DOHH2 (cell line): Measurements from ENCODE around the gene WDR89.

Experiments used
- H3F3A ChIP-seq: fragments of 200-600 bp; sonication (generic), shearing (Covaris generic); 2 replicates; pipeline ENCODE4 v1.6.0; 2016; ENCODE audit warnings: antibody characterized with exemption, mild to moderate bottlenecking; ENCODE audit not compliant: control insufficient read depth, insufficient read depth
- H3K27ac ChIP-seq: fragments of 200-600 bp; sonication (generic); 2 replicates; pipeline ENCODE4 v1.5.1; 2014; ENCODE audit warnings: low read depth, mild to moderate bottlenecking, low read length, moderate library complexity
- H3K27me3 ChIP-seq: fragments of 200-600 bp; sonication (generic); 2 replicates; pipeline ENCODE4 v1.6.1; 2014; ENCODE audit warnings: mild to moderate bottlenecking, low read length, mixed read lengths; ENCODE audit not compliant: control insufficient read depth
- H3K36me3 ChIP-seq: fragments of 200-600 bp; sonication (generic); 2 replicates; pipeline ENCODE4 v1.6.1; 2014; ENCODE audit warnings: mild to moderate bottlenecking, low read length, moderate library complexity, mixed read lengths; ENCODE audit not compliant: control insufficient read depth
- H3K4me1 ChIP-seq: fragments of 200-600 bp; sonication (generic); 2 replicates; pipeline ENCODE4 v1.6.1; 2014; ENCODE audit warnings: mild to moderate bottlenecking, low read length, mixed read lengths; ENCODE audit not compliant: control insufficient read depth
- H3K4me2 ChIP-seq: fragments of 200-600 bp; sonication (generic); 2 replicates; pipeline ENCODE4 v1.6.0; 2014; ENCODE audit warnings: mild to moderate bottlenecking, low read length, moderate library complexity
- H3K4me3 ChIP-seq: fragments of 200-600 bp; sonication (generic); 2 replicates; pipeline ENCODE4 v1.5.1; 2014; ENCODE audit warnings: mild to moderate bottlenecking, low read length, mixed read lengths
- H3K79me2 ChIP-seq: fragments of 200-600 bp; sonication (generic); 2 replicates; pipeline ENCODE4 v1.6.1; 2014; ENCODE audit warnings: mild to moderate bottlenecking, low read length, mixed read lengths; ENCODE audit not compliant: control insufficient read depth
- H3K9me2 ChIP-seq: fragments of 200-600 bp; sonication (generic); replicated peaks from 2 replicates; pipeline ENCODE4 v1.6.1; 2014; ENCODE audit warnings: mild to moderate bottlenecking, low read length, mixed read lengths; ENCODE audit not compliant: control insufficient read depth
- H3K9me3 ChIP-seq: fragments of 200-600 bp; sonication (generic); 2 replicates; pipeline ENCODE4 v1.6.1; 2014; ENCODE audit warnings: antibody characterized with exemption, low read length, mixed read lengths; ENCODE audit not compliant: control insufficient read depth, insufficient read depth
- H4K20me1 ChIP-seq: fragments of 200-600 bp; sonication (generic); 2 replicates; pipeline ENCODE4 v1.6.0; 2014; ENCODE audit warnings: low read depth, mild to moderate bottlenecking, antibody characterized with exemption, low read length, moderate library complexity; ENCODE audit not compliant: control insufficient read depth, insufficient read depth
- CTCF ChIP-seq: fragments of 200-600 bp; sonication (generic); IDR thresholded peaks from one replicate; pipeline ENCODE4 v1.5.1; 2014; ENCODE audit warnings: antibody characterized with exemption, mild to moderate bottlenecking, low read depth, low read length; ENCODE audit not compliant: poor library complexity, severe bottlenecking
- EZH2phosphoT487 ChIP-seq: fragments of 200-600 bp; sonication (generic); IDR thresholded peaks from 2 replicates; pipeline ENCODE4 v1.6.1; 2017; ENCODE audit warnings: borderline replicate concordance, mild to moderate bottlenecking, antibody characterized with exemption, low read length, moderate library complexity, mixed read lengths

Gene WDR89

GRCh38 chr14:63670692-63671091 lies 29.0 kb upstream of the WDR89 start:
- no peaks in the 10 kb centered on the region for H3K4me1 ChIP-seq
- no peak for TF ChIP-seq EZH2phosphoT487
- TF ChIP-seq CTCF: no peak

GRCh38 chr14:63666335-63666734 lies 24.7 kb upstream of the WDR89 start:
- no peaks in the 10 kb centered on the region for H3K4me1 ChIP-seq
- H3K27me3 ChIP-seq: no peaks in the 10 kb centered on the region
- H3K36me3 ChIP-seq: no peaks in the 10 kb centered on the region
- no peaks in the 10 kb centered on the region for H3K9me3 ChIP-seq
- H3K27ac ChIP-seq: no peak overlapping the region
- no peaks in the 10 kb centered on the region for H4K20me1 ChIP-seq
- no peak overlapping the region for H3K4me3 ChIP-seq
- no peak overlapping the region for H3K4me2 ChIP-seq
- no peaks in the 10 kb centered on the region for H3K79me2 ChIP-seq
- no peak for TF ChIP-seq EZH2phosphoT487
- no peak for TF ChIP-seq CTCF
- peaks cover 27% of the 10 kb centered on the region for H3F3A ChIP-seq
- no peaks in the 10 kb centered on the region for H3K9me2 ChIP-seq

More at GRCh38 chr14:63670692-63671091, 29.0 kb upstream of the WDR89 start:
- Histone ChIP-seq H3K4me2 (no peak overlapping the region), H3K9me3 (no peaks in the 10 kb centered on the region), H3K79me2 (no peaks in the 10 kb centered on the region), H3K4me3 (no peak overlapping the region), H3K36me3 (peaks cover 14% of the 10 kb centered on the region), H3K27ac (no peak overlapping the region), H3K27me3 (no peaks in the 10 kb centered on the region), H3F3A (peaks cover 52% of the 10 kb centered on the region), H4K20me1 (0 out of 2 replicates have a peak, but pooled peaks cover 3% of the 10 kb centered on the region), H3K9me2 (no peaks in the 10 kb centered on the region)

GRCh38 chr14:63663428-63664341 lies 22.0 kb upstream of the WDR89 start:
- Histone ChIP-seq H3K4me1 (no peaks in the 10 kb centered on the region), H4K20me1 (no peaks in the 10 kb centered on the region), H3K36me3 (no peaks in the 10 kb centered on the region), H3F3A (peaks cover 12% of the 10 kb centered on the region), H3K9me3 (no peaks in the 10 kb centered on the region), H3K27ac (no peak overlapping the region), H3K9me2 (no peaks in the 10 kb centered on the region), H3K4me3 (no peak overlapping the region), H3K79me2 (no peaks in the 10 kb centered on the region), H3K4me2 (no peak overlapping the region), H3K27me3 (no peaks in the 10 kb centered on the region)
- TF ChIP-seq EZH2phosphoT487 (no peak), CTCF (no peak)
